GM19455 (cell line): ENCODE results near the gene SEPTIN2.
"Not testable (repeated sequence)": the region's sequence is repeated elsewhere in the genome, so short reads cannot be mapped to it uniquely, and the experiment has no call there.

Source experiments
- ATAC-seq: cut with Tn5 transposase; IDR thresholded peaks from one replicate; pipeline ENCODE4 v1.9.1; 2021; ENCODE audit not compliant: unreplicated experiment

SEPTIN2 gene

DNA sequence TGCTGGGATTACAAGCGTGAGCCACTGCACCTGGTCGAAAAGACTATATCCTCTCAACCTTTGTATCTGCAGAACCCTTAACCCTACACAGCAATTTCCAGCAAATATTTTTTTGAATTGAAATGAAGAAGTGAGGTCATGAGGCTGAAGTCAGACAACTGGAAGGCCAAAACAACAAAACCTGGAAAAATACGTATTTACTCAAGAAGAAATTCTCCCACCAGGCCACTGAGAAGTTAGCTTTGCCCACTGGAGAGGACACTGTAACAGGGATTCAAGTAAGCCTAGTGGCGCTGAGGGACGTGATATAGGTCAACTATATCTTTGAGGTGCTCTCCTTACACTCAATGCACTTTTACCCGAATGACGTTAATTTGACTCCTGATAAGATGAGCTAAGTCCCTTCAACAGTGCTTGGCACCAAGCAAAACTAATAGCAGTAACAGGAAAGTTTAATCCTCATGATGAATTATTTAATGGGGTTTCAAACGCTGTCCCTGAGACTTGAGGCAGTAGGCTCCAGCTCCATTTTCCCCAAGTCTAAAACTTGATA, 2.1 kb upstream of the SEPTIN2 start:
- no peak for ATAC-seq

- ATAC-seq = no peak
Observed at GRCh38 chr2:241314226-241315092, 1.3 kb upstream of the SEPTIN2 start.

DNA sequence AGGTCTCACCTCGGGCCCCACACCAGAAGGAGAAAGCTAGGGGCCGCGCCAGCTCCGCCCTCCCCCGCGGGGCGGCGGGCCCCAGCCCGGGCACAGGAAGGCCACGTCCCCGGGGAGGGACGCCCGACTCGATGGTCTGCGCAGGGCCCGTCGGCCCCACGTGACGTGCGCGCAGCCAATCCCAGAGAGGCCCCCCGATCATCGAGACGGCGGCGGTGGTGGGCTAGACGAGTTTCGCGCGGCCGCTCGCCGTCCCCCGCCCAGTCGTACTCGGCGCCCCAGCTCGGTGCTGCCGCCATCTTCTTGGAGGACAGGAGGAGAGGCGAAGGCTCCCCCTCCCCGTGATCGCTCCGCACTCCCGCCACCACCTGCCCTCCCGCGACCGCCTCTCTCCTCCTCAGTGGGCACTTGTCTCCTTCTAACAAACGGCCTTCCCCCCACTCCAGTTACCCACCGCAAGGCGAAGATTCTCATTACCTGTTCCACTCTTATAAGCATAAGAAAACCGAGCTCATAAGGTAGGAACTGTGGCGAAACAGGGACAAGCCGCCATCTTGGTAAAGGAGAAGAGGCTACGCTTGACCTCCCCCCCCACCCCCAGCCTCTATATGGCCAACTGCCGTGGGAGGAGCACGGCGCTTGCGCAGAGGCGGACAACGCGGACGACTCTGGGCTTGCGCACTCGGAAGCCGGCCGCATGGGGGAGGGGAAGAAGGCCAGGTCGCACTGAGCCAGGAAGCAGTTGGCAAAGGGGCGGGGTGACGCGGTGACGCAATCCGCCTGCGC, 439 bp upstream of the SEPTIN2 start, which contains the start of gene HDLBP:
Gene HDLBP, minus strand, starts transcription at position 580 of the 786 bp plus-strand sequence. CDS start 48,803 bp downstream, outside the sequence.
- peak; percentile 65 for ATAC-seq

GRCh38 chr2:241316825-241317224, 1.1 kb downstream of the SEPTIN2 start:
- no peak for ATAC-seq

DNA sequence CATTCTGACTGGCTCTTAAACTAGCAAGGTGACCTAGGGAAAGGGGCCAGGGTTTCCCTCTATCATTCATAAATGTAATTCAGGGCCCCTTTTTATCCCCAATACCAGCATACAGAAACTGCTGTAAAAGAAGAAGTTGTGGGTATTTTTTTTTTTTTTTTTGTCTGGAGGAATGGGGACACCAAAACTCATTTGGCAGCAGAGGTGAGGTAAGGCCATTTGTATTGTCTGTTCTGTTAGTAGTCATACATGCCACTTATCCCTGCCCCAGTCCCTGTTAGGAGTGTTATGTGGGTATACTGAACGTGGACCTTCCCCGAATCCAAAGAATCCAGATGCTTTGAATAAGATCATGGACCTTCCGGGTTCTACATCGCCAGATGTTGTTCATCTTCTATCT, 1.7 kb downstream of the SEPTIN2 start:
- ATAC-seq = no peak

- ATAC-seq = not testable (repeated sequence)
Observed at GRCh38 chr2:241318830-241319229, 3.1 kb downstream of the SEPTIN2 start.

GRCh38 chr2:241320394-241320793, 4.7 kb downstream of the SEPTIN2 start:
- ATAC-seq = no peak

- no peak for ATAC-seq
Observed at GRCh38 chr2:241321033-241321432, 5.3 kb downstream of the SEPTIN2 start.

- no peak for ATAC-seq
Observed at GRCh38 chr2:241321886-241322285, 6.2 kb downstream of the SEPTIN2 start.

DNA sequence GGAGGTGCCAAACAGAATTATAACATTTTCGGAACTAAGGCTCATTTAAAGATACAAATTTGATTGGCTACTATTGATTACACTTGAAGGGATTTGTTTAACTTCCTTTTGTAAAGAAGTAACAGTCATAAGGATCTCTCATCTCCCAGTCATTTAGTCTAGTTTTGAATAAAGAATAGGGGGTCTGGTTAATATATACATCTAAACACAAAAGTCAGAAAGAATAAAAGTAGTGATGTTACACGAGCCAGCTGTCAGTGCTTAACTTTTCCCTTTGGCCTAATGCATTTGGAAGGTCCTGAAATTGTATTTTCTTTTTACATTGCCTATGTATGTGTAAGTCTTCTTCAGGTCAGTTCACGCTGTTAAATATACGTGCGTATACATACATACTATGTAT, 8.1 kb downstream of the SEPTIN2 start:
- no peak for ATAC-seq

GRCh38 chr2:241324775-241325174, 9.1 kb downstream of the SEPTIN2 start:
- ATAC-seq = no peak

- ATAC-seq = no peak
Observed at GRCh38 chr2:241325257-241325656, 9.5 kb downstream of the SEPTIN2 start.

DNA sequence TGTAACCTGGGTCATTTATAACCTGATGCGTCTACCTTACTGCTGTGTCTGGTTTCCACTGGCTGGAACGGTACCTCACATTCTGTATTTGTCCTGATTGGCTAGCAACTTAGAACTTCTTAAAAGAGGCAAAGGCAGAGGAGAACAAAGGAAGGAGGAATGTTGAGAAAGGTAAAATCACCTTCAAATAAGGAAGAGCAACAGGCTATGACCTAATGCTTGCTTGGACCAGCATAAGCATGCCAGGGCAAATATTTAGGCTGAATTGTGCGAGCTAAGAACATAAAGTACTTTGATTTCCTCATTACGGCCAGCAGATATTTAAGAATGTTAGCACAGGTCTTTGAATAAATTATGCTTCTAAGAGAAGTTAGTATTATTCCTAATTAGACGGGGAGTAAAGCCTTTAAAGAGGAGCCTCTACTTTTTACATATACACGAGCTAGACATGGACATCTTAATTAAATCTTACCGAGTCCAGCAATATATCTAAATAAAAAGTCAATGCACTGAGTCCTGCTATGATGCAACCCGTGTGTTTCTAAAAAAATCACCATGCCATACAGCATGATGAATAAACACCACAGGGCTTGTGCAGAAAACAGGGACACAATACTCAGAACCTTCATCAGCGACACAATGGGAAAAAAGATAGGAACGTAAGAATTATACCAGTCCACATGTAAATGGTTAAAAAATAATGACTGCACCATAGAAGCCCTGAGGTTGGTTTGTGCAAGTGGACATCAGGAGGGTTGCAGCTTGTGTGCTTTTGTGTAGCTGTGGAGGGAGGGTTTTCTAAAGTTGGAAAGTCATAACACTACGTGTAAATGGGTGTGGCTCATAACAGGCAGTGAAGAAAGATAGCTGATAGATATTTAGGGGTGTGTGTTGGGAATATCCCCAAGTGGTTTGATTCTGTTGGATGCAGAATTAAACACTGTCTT, 14.2 kb downstream of the SEPTIN2 start:
- no peak for ATAC-seq

GRCh38 chr2:241330616-241330981, 14.9 kb downstream of the SEPTIN2 start:
- ATAC-seq = no peak

DNA sequence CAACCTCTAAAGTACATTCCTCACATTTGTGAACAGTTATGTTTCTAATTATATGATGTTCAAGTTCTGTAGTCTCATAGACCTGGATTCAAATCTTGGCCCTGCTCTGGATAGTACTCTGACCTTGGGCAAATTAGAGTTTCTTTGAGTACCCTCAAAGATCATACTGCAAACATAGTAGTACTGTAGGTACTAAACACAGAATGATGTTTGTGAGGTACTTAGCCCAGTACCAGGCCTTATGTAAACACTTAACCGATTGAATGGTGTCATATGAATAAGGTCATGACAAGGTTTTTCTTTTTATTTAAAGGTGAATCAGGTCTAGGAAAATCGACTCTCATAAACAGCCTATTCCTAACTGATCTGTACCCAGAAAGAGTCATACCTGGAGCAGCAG, 19.1 kb downstream of the SEPTIN2 start:
- ATAC-seq = no peak

GRCh38 chr2:241339839-241340630, 24.3 kb downstream of the SEPTIN2 start:
- ATAC-seq = no peak

DNA sequence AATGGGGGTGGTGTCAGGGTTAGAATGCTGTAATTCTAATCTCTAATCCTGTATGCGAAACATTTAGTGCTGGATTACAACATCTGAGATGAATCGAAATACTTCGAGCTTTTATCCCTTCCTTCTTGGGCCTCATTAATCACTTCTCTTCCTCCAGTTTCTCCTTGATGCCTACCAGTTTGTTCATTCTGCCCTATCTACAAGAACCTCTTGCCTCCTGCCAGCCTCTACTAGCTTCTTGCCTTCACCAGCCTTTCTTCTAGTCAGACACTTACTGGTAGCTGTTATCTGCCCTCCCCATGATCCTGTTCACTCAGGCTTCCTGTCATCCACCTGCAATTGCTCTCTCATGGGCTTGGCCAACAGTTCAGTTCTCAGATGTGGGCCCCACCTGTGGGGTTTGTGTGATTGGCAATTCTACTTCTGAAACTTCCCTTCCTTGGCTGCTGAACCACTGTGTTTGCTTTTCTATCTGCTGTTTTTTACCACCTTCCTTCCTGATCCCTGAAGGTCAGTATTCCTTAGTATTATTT, 25.0 kb downstream of the SEPTIN2 start:
- ATAC-seq = no peak

DNA sequence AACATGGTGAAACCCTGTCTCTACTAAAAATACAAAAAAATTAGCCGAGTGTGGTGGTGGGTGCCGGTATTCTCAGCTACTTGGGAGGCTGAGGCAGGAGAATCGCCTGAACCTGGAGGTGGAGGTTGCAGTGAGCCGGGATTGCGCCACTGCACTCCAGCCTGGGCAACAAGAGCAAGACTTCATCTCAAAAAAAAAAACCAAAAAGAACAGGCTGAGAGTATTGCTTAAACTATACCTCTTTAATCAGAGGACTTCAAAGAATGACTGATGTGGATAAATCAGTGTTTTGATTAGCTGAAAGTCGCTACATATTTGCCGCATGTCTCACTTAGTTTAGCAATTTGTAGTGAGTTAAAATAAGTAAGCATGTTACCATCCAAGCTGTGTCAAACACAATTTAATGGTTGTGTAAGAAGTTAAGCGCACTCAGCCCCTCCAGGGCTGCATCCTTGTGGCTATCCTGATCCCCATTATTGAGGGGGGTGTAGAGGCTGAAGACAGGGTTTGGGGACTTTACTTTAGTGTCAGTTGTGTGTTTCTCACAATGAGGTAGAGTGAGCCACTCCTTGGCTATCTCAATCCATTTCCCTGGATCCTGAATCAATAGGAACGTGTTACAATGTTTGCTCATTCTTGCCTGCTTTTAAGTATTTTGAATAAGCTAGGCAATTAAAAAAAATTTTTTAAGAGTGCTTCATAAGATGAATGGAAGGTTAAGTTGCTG, 29.4 kb downstream of the SEPTIN2 start:
- ATAC-seq = no peak

GRCh38 chr2:241349941-241350340, 34.2 kb downstream of the SEPTIN2 start:
- ATAC-seq = no peak
